Brain pericyte (primary cell): ENCODE measurements around the gene PRM1.
"Not testable (repeated sequence)": the region's sequence is repeated elsewhere in the genome, so short reads cannot be mapped to it uniquely, and the experiment has no call there.

Experiments
- DNase-seq: peaks from one replicate; pipeline ENCODE4 v3.0.0-alpha.2; 2012; ENCODE audit warnings: low read depth, low spot score

Gene PRM1

DNA sequence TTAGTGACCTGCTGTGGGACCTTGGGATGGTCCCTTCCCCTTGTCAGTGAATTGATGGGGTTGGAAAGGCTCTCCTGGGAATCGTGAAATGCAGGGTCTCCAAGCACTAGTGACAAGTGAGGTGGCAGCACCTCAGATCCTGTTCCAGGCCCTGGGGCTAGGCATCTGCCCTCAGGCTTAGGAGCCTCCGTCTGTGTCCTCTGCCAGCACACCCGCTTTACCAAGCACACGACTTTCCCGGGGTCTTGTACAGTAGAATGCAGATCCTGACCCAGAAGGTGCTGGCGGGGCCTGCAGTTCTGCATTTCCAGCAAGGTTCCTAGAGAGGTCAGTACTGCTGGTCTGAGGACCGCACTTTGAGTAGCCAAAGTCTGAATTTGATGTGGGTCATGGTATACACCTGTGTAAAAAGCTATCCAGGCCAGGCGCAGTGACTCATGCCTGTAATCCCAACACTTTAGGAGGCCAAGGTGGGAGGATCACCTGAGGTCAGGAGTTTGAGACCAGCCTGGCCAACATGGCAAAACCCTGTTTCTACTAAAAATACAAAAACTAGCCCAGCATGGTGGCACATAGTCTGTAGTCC is 33.3 kb upstream of the PRM1 start:
- DNase-seq = no peak

DNA sequence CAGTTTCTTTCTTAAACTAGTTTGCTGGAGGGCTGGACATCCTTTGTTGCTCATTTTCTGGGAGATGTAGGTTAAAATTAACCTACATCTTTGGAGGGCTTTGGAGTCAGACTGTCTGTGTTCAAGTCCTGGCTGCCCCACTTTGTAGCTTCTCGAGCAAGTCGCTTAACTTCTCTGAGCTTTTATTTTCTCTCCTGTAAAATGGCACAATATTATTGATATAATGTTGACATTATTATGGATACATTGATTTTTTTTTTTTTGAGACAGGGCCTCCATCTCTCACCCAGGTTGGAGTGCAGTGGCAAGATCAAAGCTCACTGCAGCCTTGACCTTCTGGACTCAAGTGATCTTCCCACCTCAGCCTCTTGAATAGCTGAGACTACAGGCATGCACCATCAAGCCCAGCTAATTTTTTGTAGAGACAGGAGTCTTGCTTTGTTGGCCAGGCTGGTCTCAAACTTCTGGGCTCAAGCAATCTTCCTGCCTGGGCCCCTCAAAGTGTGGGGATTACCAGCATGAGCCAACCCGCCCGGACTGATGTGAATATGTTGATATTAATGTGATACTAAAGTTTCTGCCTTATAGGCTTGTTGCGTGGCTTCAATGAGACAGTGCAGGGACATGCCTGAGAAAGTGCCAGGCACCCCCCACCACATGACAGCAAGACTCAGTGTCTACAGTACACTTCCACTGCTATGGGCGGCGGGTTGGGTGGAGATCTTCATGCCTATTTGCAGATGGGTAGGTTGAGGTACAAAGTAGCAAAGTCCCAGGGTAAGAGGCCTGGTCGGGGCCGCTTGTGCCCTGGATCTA is 32.6 kb upstream of the PRM1 start:
- DNase-seq = no peak

DNA sequence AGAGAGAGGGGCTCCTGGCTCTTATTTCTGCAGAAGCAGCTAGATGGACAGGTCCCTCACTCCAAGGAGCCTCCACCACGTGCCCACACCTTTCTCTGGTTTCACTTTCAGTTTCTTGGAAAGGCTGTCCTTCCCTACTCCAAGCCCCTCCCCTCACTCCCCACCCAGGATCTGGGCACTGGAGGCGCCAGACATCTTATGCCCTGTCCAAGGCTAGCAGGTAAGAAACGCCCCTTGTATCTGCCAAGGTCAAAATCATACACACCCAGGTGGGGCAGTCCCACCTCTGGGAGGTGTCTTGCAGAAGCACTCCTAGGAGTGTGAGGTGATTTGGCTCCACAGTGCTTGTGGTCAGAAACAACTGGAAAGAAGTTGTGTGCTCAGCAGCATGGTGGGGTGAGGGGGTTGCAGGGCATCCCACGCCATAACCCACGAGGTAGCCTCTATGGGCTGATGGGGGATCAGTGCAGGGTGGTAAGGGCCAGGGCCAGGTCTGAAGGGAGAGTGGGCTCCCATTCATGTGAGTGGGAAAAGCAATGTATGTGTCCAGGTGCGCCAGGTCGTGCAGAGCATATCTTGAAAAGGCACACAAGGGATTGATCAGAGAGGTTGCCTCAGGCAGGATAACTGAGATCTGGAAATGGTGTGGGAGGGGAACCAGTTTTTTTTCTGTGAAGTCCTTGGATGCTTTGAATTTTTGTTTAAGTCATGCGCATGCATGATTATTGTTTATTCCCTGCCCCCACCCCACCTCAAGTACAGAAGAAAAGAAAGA is 31.8 kb upstream of the PRM1 start:
- DNase-seq = no peak

DNA sequence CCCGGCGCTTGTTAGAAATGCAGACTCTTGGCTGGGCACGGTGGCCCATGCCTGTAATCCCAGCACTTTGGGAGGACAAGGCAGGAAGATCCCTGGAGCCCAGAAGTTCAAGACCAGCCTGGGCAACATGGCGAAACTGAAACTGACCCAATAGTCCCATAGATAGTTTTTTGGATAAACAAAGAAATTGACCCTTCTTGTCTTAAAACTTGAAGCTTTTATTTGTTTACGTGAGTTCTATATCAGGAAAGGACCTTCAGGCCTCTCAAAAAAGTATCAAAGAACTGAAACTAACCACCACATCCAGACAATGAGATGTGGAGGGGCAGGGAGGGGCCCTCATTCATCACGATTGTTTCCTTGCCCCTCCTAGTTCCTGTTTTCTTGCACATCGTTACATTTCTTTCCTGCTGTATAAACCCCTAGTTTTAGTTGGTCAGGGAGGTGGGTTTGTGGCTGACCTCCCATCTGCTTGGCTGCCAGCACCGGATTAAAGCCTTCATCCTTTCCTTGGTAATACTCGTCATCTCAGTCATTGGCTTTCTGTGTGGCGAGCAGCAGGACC is 29.9 kb upstream of the PRM1 start:
- DNase-seq = no peak

DNA sequence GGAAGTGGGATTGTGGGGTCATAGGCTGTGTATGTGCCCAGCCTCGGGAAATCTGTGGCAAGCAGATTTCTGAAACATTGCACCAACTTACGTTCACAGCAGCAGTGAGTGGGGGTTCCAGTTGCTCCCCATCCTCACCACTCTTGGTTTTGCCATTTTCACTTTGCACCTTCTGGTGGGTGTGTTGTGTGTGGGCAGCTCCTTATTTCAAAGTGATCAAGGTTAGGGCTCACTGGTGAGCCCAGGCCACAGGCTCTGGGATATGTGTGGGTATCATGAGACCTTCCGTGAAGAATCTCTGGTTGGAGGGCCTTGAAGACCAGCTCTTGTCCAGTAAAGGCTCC is 29.5 kb upstream of the PRM1 start:
- no peak for DNase-seq

DNA sequence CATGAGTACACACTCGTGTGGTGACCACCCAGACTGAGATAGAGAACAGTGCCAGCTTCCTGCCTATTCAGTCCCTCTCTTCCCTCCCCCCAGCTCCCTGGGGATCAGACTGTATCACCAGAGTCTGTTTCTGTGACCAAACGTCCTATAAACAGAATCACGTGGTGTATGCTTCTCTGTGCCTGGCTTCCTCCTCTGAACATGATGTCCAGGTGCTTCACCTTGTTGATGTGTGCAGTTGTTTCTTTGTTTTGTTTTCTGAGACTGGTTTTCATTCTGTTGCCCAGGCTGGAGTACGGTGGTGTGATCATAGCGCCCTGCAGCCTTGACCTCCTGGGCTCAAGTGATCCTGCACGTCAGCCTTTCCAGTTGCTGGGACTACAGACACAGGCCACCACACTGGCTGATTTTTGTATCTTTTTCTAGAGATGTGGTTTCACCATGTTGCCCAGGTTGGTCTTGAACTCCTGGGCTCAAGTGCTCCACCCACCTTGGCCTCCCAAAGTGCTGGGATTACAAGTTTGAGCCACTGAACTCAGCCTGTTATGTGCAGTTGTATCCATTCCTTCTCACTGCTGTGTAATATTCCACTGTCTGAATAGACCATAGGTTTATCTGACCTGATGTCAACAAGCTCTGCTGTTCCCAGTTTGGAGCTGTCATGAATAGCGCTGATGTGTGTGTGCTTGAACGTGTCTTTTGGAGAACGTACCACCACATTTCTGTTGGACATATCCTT is 28.9 kb upstream of the PRM1 start:
- DNase-seq = no peak

DNA sequence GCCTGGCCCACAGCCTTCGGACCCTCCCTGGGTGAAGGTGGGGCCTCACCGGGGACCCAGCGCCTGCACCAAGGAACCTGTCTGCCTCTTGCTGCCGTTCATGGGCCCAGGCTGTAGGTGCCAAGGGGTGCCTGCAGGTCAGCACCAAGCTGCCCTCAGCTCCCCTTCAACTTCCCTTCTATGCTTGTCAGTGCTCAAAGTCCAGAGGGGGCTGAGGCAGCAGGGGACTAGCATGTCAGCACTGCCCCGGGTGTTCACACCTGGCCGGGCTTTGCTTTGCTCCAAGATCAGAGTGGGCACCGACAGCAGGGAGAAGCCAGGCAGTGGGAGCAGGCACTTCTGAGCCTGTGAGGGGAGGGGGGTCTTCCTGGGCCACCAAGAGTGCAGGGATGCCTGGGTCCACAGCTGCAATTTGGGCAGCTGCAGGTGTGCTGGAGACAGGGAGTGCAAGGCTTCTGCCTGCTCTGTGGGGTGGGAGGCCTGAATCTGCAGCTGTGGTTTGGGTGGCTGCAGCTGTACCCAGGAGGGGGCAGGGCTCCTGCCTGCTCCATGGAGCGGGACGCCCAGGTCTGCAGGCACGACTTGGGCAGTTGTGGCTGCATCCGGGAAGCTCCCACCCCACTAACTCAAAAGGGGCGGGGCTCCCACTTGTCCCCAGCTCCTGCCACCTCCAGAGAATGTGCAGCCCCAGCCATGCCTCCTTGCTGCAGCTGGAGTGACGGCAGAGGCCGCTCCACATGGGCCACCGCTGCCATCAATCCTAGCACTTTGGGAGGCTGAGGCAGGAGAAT is 27.6 kb upstream of the PRM1 start:
- no peak for DNase-seq

DNA sequence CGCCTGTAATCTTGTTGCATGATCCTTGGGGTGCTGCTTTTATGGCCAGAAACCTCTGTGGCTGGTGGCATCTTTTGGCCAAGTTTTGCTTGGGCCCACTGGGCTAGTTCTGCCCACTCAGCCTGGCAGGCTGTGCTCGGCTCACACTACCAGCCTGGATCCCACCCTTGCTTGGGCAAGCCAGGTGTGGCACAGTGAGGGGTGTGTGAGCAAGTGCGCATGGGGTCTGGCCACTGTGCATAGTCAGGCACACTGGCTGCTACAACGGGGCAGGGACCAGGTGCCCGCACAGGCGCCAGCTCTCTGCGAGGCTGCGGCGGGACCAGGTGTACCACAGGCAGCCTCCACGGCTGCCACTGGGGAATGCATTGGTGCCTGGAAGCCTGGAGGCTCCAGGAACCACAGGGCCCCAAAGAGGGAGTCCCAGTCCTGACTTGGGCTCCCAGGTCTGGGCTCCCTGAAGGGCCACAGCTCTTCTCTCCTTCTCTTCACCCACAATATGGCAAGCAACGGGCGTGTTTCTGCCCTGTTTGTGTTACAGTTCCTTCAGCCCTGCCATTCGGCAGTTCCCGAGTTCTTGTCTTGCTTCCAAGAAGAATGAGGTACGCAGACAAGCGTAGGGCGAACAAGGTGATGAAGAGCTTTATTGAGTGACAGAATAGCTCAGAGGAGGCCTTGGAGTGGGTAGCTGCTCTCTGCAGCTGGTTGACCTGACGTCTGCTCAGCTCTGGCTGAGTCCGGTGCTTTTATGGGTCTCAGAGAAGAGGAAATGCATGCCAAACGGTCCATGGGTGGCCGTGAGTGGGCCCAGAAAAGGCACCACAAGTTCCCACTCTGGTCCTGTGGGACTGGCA is 26.7 kb upstream of the PRM1 start:
- no peak for DNase-seq

DNA sequence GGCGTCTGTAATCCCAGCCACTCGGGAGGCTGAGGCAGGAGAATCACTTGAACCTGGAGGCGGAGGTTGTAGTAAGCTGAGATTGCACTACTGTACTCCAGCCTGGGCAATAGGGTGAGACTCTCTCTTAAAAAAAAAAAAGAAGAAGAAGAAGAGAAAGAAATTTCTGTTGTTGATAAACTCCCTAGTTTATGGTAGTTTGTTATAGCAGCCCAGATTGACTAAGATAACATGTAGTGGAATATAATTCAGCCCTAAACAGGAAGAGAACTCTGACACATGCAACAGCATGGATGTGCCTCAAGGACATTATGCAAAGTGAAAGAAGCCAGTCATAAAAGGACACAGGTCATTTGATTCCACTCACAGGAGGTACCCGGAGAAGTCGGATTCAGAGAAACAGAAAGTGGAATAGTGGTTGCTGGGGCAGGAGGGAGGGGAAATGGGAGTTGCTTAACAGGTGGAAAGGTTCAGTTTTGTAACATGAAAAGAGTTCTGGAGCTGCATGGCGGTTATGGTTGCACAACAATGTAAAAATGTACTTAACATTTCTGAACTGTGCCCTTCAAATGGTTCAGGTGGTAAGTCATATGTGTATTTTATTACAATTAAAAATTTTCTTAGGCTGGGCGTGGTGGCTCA is 26.0 kb upstream of the PRM1 start:
- no peak for DNase-seq

DNA sequence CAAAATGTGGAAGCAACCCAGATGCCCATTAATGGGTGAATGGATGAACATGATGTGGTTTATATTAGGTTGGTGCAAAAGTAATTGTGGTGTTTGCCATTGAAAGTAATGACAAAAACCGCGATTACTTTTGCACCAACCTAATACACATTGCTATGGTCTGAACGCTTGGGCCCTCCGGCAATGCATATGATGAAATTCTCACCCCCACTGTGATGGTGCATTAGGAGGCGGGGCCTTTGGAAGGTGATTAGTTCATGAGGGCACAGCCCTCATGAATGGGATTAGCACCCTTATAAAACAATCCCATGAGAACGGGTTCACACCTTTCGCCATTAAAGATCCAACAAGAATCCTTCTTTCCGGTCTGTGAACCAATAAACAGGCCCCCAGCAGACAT is 25.3 kb upstream of the PRM1 start:
- no peak for DNase-seq

DNA sequence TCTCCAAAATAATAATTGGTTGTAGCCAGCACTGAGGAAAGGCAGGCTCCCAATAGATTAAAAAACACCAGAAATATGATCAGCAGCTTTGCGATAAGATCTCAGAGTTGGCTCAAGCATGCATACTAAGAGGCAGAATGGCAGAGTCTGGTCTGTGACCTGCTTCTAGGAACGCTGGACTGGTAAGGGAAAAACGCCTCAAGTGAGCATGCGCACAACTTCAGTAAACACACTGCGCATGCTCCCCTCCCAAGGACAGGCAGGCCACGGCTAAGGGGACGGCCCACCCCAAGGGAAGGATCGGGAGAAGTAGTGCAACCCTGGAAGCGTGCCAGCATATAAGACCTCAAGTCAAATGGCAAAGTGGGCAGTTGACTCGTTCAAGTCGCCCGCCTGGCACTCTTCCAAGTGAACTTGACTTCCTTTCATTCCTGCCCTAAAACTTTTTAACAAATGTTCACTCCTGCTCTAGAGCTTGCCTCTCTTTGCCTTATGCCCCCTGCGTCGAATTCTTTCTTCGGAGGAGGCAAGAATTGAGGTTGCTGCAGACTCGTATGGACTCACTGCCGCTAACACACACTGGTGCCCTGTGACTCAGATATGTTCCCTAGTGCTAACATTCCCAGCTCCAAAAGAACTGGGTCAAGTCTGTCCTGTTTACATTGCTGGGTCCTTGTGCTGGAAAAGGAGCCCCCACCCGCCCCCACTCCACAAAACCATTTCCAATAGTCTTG is 22.4 kb upstream of the PRM1 start:
- DNase-seq = no peak

DNA sequence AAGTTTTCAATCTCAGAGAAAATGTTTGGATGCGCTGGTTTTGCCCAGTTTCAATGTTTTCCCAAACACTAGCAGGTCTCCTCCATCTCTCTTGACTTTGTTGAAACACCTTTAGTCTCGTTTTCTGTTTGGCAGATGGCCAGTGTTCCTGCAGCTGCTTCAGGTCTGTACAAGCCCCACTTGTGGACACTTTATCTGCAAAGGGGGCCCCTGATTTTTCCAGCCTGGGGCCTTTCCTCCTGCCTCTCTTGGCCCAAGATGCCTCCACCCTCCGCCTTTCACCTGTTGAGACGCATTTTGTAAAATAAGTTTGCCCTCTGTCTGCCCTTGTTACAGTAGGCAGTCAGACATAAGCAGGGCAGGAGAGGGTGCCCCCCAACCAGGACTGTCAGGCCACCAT is 21.8 kb upstream of the PRM1 start:
- DNase-seq = no peak

DNA sequence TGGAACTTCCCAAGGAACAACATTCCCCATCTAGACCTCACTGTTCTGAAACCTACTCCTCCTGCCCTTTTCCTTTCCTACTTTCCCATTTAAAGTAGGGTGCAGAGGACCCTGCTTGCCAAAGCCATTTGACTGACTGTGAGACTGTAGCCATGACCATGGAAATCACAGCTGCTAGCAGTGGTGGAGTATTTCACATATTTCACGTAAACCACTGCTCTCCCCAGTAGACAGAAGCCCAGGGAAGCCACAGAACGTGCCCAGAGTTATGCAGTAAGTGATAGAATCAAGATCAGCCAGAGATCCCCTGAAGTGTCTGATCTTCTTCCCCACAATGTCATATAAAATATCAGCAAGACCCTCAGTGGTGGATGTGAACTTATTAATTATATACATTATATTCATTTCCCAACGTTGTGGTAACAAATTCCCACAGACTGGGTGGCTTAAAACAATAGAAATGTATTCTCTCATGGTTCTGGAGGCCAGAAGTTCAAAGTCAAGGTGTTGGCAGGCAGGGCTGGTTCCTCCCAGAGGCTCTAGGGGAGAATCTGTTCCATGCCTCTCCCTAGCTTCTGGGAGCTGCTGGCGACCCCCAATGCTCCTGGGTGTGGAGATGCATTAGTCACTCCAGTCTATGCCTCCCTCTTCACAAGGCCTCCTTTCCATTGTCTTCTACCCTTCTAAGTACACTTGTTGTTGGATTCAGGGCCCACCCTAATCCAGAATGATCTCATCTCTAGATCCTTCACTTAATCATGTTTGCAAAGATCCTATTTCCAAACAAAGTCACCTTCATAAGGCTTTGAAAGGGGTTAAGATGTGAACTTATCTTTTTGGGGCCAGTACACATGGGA is 20.7 kb upstream of the PRM1 start:
- DNase-seq = no peak

DNA sequence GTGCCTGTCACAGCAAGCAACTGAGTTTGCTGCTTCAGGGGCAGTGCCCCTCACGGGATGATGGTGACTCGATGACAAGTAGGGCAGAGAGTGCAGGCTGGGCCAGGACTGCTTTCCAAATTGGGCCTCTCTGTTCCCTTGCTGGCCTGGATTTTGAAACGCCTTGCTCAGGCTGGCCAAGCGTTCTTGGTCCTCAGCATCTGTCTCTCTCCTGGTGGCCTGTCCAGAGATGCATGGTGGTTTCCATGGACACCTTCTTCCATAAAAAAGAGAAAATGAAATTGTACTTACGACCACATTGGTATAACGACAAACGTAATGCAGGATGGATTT is 19.4 kb upstream of the PRM1 start:
- DNase-seq = no peak

DNA sequence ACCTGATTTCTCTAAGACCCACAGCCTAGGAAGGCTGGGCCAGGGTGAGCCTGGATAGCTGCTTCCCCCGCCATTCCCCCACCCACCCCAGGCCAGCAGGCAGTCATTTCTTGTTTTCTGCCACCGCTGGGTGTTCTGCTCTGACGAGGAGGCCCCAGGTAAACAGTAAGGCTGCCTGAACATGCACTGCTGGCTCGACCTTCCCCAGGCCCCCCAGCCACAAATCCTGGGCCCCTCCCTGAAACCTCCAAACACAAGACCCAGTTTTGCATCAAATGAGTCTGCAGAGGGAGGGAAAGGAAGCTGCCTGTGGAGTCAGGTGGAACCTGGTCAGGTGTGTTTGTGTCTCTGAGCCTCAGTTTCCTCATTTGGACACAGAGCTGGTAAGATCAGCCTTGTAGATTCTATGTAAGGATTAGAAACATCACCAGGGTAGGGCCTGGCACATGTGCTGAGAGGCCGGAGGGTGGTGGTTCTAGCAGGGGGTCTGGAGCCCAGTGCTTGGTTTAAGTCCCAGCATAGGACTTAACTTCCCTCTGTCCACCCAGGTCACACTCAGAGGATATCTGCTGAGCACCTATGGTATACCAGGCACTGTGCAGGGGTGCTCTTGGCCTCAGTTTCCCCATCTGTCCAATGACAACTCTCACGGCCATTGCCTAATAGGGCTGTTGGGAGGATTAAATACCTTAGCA is 18.9 kb upstream of the PRM1 start:
- DNase-seq = no peak

DNA sequence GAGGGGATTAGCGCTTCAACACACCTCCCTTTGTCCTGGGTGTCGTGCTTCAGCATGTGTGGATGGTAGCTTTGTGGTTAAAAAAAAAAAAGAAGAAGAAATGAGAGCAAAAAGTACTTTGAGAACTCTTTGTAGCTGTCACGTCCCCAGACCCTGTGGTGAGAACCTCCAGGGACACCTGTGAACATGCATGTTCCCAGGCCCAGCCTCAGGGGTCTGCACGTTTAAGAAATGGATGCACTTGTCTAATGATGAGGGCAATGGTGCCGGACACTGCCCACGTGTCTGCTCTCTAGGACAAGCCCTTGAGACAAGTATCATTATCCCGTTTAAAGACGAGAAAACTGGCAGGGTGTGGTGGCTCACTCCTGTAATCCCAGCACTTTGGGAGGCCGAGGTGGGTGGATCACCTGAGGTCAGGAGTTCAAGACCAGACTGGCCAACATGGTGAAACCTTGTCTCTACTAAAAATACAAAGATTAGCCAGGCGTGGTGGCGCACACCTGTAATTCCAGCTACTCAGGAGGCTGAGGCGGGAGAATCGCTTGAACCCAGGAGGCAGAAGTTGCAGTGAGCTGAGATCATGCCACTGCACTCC is 17.9 kb upstream of the PRM1 start:
- not testable (repeated sequence) for DNase-seq
